Muscle of arm (tissue), 12 donors: ENCODE measurements around the gene DHH. TPM values are rescaled to one million over a fixed set of nuclear protein-coding genes. Genes with fewer than 3 reads are reported as not detected.

Source experiments
- DNase-seq: peaks from one replicate; pipeline ENCODE4 v3.0.0-alpha.2; 2013
- polyA plus RNA-seq, 12 donors: library from polyadenylated mRNA; unstranded; fragments of 120-200 nt; gene quantifications; one replicate each; pipeline ENCODE4 v1.2.1, GENCODE V29; 2013; ENCODE audit not compliant: insufficient read length in 12 of 12

Gene DHH
- polyA plus RNA-seq, 12 donors, result 0.48 to 1.6 (median 0.77) TPM; not detected in 2

DNA sequence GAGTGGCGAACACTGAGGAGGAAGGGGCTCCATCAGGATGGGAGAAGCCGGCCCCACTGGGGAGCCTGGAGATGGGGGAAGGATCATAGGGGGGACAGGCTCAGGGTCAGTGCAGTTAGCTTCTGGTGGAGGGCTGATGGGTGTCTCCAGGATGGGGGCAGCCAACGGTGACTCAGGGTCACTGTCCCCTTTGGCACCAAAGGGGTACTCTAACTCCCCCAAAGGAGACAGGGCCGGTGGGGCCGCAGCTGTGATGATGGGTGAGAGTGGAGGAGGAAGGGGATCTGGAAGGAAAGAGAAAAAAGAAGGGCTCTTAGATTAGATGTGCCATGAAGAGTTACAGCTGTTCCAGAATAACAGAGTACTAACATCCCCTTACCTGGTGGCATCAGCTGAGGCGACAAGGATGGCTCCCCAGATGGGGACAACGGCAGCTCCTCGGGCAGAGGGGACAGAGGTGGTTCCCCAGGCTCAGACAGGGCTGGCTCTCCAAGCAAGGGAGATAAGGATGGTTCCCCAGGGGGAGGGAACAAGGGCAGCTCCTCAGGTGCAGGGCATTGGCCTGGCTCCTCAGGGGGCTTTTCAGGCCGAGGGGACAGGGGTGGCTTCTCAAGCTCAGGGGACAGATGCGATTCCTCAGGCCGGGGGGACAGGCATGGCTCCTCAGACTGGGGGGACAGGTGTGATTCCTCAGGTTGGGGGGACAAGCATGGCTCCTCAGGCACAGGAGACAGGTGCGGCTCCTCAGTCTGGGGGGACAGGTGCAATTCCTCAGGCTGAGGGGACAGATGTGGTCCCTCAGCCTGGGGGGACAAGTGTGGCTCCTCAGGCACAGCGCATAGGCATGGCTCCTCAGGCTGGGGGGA, 43.9 kb downstream of the DHH start:
- DNase-seq, result no peak

DNA sequence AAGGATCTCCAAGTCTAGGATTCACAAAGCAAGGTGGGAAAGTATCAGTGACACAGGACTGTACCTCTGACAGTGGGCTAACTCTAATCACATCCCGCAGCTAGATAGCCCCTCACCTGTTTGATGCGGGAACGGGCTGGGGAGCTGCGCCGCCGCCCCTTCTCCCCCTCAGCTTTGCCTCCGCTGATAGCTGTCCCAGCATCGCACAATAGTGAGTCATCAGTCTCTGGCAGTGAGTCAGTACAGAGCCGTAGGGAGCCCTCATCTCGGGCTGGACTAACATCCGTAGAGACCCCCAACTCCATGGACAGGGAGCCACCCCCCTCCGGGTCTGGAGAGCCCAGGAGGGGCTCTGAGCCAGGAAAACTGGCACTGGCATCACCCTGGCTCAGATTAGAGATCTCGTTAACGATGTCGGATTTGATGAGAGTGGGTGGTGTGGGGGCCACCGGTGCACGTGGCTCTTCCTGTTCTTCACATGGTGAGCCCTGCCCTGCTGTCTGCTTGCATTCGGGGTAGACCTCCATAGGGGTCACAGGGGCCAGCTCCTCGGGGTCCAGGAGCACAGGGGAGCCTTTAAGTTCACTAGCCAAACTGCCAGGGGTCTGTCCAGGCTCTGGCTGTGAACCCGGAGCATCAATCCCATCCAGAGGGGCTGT, 44.9 kb downstream of the DHH start:
- no peak for DNase-seq

GRCh38 chr12:49048953-49049352, 45.6 kb downstream of the DHH start:
- no peak for DNase-seq

DNA sequence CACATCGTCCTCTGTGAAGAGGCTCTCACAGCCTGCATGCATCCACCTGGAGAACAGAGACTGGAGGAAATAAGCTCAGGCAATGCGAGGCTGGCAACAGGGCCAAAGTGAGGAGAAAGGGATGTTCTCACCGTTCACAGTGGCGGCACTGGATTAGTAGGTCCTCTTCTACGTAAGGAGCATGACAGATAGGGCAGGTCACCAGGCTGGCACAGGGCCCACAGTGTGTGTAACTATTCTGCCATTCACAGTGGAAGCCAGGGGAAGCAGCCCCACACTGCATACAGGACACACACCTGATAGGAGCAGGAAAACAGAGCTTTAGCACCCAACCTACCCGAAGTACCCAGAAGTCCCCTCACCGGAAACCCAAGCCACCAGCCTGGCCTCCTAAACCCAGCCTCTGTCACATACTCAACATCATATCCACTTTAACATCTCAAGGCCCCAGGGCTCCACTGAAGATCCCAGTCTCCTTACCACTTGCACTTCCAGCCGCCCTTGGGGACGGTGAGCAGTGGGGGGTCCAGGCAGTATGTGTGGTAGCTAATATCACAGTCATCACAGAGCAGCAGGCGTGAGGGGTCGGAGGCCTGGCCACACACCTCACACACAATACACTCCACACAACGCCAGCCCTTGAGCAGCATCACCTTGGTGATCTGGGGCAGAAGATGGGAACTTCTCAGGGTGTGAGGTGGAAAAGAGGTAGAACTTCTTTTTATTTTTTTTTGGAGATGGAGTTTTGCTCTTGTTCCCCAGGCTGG, 48.3 kb downstream of the DHH start:
- no peak for DNase-seq

- no peak for DNase-seq
These were observed 49.9 kb downstream of the DHH start for GRCh38 chr12:49044660-49045059.

DNA sequence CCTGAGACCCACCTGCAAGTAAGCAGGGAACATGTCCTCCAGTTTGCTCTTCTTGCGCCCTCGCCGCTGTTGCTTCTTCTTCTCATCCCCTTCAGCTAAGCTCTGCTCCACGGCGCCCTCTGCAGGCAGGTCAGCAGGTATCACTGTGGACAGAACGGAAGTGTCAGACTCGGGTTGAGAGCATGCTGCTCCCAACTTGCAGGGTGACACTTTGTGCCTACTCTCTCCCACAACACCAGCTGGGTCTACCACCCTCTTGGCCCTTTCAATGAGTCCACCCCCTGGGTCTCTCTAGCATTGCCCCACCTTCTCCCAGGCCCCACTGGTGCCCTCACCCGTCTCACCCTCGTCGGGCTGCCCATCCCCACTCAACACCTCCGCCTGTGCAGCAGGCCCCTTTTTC, 50.7 kb downstream of the DHH start:
- no peak for DNase-seq

GRCh38 chr12:49043241-49043640, 51.4 kb downstream of the DHH start:
- no peak for DNase-seq

- DNase-seq, result no peak
These were observed 52.6 kb downstream of the DHH start for GRCh38 chr12:49041881-49042484.

GRCh38 chr12:49041036-49041880, 53.3 kb downstream of the DHH start:
- DNase-seq, result no peak

GRCh38 chr12:49040364-49040855, 54.2 kb downstream of the DHH start:
- DNase-seq, result no peak

DNA sequence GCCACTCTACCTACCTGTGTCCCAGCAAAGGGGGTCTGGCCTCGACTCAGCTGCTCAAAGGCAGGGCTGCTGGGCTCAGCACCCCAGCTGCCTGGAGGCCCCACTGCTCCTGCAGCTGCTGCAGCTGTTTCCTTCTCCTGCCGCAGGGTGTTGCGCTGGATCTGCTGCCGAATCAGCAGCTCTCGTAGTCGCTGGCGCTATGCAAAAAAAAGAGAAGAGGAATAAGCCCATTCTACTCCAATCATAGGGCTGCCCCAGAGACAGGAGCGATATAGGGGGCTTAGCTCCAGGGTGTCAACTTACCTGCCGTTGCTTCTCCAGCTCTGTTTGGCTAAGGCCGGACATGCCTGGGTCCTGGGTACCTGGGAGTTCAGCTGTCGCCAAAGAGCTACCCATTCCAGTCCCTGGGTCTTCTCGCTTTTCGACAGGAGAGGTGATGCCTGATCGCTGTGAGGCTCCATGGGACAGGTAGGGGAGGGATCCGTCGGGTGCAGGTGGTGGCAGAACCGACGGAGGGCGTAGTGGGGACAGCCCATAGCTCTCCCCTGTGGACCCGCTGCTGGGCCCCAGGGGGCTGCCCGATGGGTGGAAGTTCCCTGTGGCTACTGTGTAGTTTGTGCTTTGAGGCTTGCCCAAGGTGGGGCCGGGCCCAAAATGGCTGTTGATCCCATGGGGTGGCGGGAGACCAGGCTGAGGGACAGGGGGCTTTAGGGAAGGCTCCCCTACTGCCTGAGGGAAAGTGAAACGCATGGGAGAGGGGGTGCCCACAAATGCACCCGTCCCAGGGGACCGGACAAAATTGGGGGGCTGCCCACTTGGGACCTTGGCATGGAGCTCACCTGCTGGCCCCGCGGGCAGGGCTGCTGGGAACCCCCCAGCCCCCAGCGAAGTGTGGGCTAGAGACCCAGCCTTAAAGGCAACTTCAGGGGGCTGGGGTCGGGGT, 54.9 kb downstream of the DHH start:
- no peak for DNase-seq

- DNase-seq, result no peak
These were observed 56.2 kb downstream of the DHH start for GRCh38 chr12:49038291-49038955.

DNA sequence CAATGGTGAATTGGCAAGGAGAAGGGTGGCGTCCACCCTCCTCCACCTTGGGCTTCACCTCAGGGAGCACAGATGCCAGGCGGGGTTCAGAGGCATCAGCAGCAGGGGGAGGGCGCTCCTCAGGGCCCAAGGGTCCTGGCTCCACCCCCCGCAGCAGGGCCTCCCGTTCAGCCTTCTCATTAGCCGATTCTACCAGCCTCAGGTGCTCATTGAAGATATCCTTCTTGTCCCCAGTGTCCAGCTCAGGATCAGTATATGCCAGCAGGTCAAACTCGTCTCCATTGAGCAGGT, 56.7 kb downstream of the DHH start:
- no peak for DNase-seq

DNA sequence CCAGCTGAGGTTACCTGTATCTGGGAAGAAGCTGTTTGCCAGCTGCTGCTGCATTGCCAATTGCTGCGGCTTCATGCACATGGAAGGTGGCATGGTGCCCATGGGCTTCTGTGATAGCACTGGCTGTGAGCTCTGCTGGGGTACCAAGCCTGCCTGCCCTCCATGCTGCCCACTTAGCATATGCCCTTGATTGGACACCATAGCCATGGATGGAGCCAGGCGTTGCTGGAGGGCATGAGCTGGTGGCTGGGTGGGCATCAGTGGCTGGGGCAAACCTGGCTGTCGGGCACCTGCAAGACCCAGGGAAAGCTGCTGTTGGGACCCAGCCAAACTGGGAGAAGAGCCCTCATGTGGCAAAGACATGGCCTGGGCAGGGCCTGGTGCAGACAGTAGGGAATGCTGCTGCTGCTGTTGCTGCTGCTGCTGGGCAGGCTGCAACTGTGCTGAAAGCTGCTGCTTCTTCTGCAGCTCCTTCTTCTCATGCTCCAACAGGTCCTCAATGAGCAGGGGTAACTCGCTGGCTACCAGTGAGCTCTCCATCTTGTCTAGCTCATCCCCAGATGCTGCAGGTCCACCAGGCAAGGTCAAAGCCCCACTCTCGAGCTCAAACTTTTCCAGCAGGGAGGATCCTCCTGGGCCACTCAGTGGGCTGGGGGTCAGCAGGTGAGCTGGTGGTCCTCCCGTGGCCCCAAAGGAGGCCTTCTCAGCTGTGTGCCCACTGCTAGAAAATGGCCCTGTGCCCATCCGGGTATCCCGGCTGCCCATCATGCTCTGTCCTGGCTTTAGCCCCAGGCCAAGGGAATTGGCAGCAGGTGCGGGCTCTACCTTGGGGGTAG, 57.3 kb downstream of the DHH start:
- no peak for DNase-seq
